T-helper 17 cell (primary cell): Measurements from ENCODE around the gene AKAP8L. TPM values are rescaled to one million over a fixed set of nuclear protein-coding genes. Genes with fewer than 3 reads are reported as not detected.

ENCODE experiments used
- ATAC-seq: fragments of 150-1000 bp; cut with Tn5 transposase; 2 replicates; pipeline ENCODE4 v1.10.0; 2021; ENCODE audit warnings: mild to moderate bottlenecking, moderate library complexity
- DNase-seq, 3 donors: peaks; one replicate each; pipeline versions ENCODE4 v3.0.0 to v3.0.0-alpha.2; 2020 to 2021
- H3K9me3 ChIP-seq: one replicate; pipeline ENCODE4 v1.7.0; 2013; ENCODE audit warnings: low read length, mild to moderate bottlenecking; ENCODE audit not compliant: control insufficient read depth, poor library complexity, severe bottlenecking
- H3K27ac Mint-ChIP-seq: one replicate; pipeline ENCODE4 v1.8.0; 2022; ENCODE audit warnings: mild to moderate bottlenecking, moderate library complexity, mixed read lengths
- H3K27me3 Mint-ChIP-seq: one replicate; pipeline ENCODE4 v1.8.0; 2022; ENCODE audit warnings: mixed read lengths
- H3K36me3 Mint-ChIP-seq: one replicate; pipeline ENCODE4 v1.8.0; 2022; ENCODE audit warnings: low read depth, mixed read lengths
- H3K4me1 Mint-ChIP-seq: one replicate; pipeline ENCODE4 v1.8.0; 2022; ENCODE audit warnings: mild to moderate bottlenecking, mixed read lengths
- H3K4me3 Mint-ChIP-seq: one replicate; pipeline ENCODE4 v1.8.0; 2022; ENCODE audit warnings: mild to moderate bottlenecking, moderate library complexity, mixed read lengths
- total RNA-seq, 4 donors: library from RNA in 2 of 4; stranded (reverse) in 2 of 4; gene quantifications; one replicate each; pipeline ENCODE4 v1.2.3 and lab custom pipeline; 2022 to 2026

The AKAP8L gene
- 100 to 1,000 TPM; 116 to 123 TPM for total RNA-seq
- 113 to 160 reads per million in 2 donors for total RNA-seq (lab: John Stamatoyannopoulos, UW)

- ATAC-seq (peak; percentile 95), DNase-seq (peak; percentile 91 to 97 (median 93))
- H3K36me3 Mint-ChIP-seq, result peaks cover 2% of the 10 kb centered on the region
- H3K27ac Mint-ChIP-seq, result peak within 1 kb of the TSS; percentile 93
- peak within 1 kb of the TSS; percentile 100 for H3K4me3 Mint-ChIP-seq
- H3K27me3 Mint-ChIP-seq, result no peaks in the 10 kb centered on the region
- H3K9me3 ChIP-seq, result no peaks in the 10 kb centered on the region
- H3K4me1 Mint-ChIP-seq, result peaks cover 35% of the 10 kb centered on the region
Observed at GRCh38 chr19:15418579-15419412, at the start of gene AKAP8L. Gene AKAP8L (minus strand): TSS chr19:15418988. CDS start chr19:15418923, 65 bp downstream.

GRCh38 chr19:15467734-15468214, 49.0 kb upstream of the AKAP8L start:
- Mint-ChIP-seq H3K36me3 (no peaks in the 10 kb centered on the region), H3K4me3 (peak overlapping the region; percentile 81), H3K27ac (peak overlapping the region; percentile 94), H3K4me1 (peaks cover 47% of the 10 kb centered on the region), H3K27me3 (no peaks in the 10 kb centered on the region)
- DNase-seq (no peak), ATAC-seq (no peak)
- H3K9me3 ChIP-seq, result no peaks in the 10 kb centered on the region

- Mint-ChIP-seq H3K4me1 (peaks cover 48% of the 10 kb centered on the region), H3K27me3 (no peaks in the 10 kb centered on the region), H3K36me3 (no peaks in the 10 kb centered on the region), H3K4me3 (peak overlapping the region; percentile 81), H3K27ac (peak overlapping the region; percentile 94)
- ATAC-seq (peak; percentile 56), DNase-seq (peak in 1 of 3 donors; percentile 52)
- no peaks in the 10 kb centered on the region for H3K9me3 ChIP-seq
Observed at GRCh38 chr19:15466851-15467733, 48.3 kb upstream of the AKAP8L start.

GRCh38 chr19:15464394-15465385, 45.9 kb upstream of the AKAP8L start, which contains the start of gene RASAL3:
Gene RASAL3 (minus strand): TSS chr19:15464544. CDS start chr19:15464358, 186 bp downstream.
- H3K4me1 Mint-ChIP-seq, result peaks cover 50% of the 10 kb centered on the region
- DNase-seq, result peak; percentile 35 to 59 (median 45)
- peak; percentile 68 for ATAC-seq
- no peaks in the 10 kb centered on the region for H3K9me3 ChIP-seq
- no peaks in the 10 kb centered on the region for H3K36me3 Mint-ChIP-seq
- no peaks in the 10 kb centered on the region for H3K27me3 Mint-ChIP-seq
- peak within 1 kb of the TSS; percentile 96 for H3K27ac Mint-ChIP-seq
- peak within 1 kb of the TSS; percentile 91 for H3K4me3 Mint-ChIP-seq

- no peaks in the 10 kb centered on the region for H3K9me3 ChIP-seq
- H3K36me3 Mint-ChIP-seq, result no peaks in the 10 kb centered on the region
- peaks cover 44% of the 10 kb centered on the region for H3K4me1 Mint-ChIP-seq
- no peaks in the 10 kb centered on the region for H3K27me3 Mint-ChIP-seq
- ATAC-seq, result peak; percentile 83
- peak overlapping the region; percentile 96 for H3K27ac Mint-ChIP-seq
- peak; percentile 57 to 72 (median 70) for DNase-seq
- peak overlapping the region; percentile 91 for H3K4me3 Mint-ChIP-seq
Observed at GRCh38 chr19:15463861-15464371, 45.1 kb upstream of the AKAP8L start.

- no peak for ATAC-seq
- peak overlapping the region; percentile 91 for H3K4me3 Mint-ChIP-seq
- H3K27me3 Mint-ChIP-seq, result no peaks in the 10 kb centered on the region
- H3K36me3 Mint-ChIP-seq, result no peaks in the 10 kb centered on the region
- no peaks in the 10 kb centered on the region for H3K9me3 ChIP-seq
- peaks cover 28% of the 10 kb centered on the region for H3K4me1 Mint-ChIP-seq
- peak overlapping the region; percentile 96 for H3K27ac Mint-ChIP-seq
- DNase-seq, result no peak
Observed at GRCh38 chr19:15461694-15462093, 42.9 kb upstream of the AKAP8L start.

GRCh38 chr19:15457701-15458484, 39.1 kb upstream of the AKAP8L start:
- DNase-seq, result no peak
- no peaks in the 10 kb centered on the region for H3K9me3 ChIP-seq
- H3K4me1 Mint-ChIP-seq, result peaks cover 24% of the 10 kb centered on the region
- no peak overlapping the region for H3K4me3 Mint-ChIP-seq
- H3K27me3 Mint-ChIP-seq, result no peaks in the 10 kb centered on the region
- peaks cover 4% of the 10 kb centered on the region for H3K36me3 Mint-ChIP-seq
- ATAC-seq, result no peak
- peak overlapping the region; percentile 11 for H3K27ac Mint-ChIP-seq

GRCh38 chr19:15456871-15457700, 38.3 kb upstream of the AKAP8L start:
- no peaks in the 10 kb centered on the region for H3K9me3 ChIP-seq
- no peak overlapping the region for H3K27ac Mint-ChIP-seq
- DNase-seq (no peak), ATAC-seq (peak; percentile 21)
- peaks cover 22% of the 10 kb centered on the region for H3K4me1 Mint-ChIP-seq
- no peak overlapping the region for H3K4me3 Mint-ChIP-seq
- H3K36me3 Mint-ChIP-seq, result peaks cover 4% of the 10 kb centered on the region
- H3K27me3 Mint-ChIP-seq, result no peaks in the 10 kb centered on the region

GRCh38 chr19:15456441-15456840, 37.7 kb upstream of the AKAP8L start:
- H3K9me3 ChIP-seq, result no peaks in the 10 kb centered on the region
- H3K36me3 Mint-ChIP-seq, result peaks cover 4% of the 10 kb centered on the region
- H3K4me3 Mint-ChIP-seq, result no peak overlapping the region
- H3K27ac Mint-ChIP-seq, result no peak overlapping the region
- H3K4me1 Mint-ChIP-seq, result peaks cover 18% of the 10 kb centered on the region
- no peak for DNase-seq
- no peak for ATAC-seq
- no peaks in the 10 kb centered on the region for H3K27me3 Mint-ChIP-seq

- H3K4me3 Mint-ChIP-seq, result no peak overlapping the region
- no peak overlapping the region for H3K27ac Mint-ChIP-seq
- H3K9me3 ChIP-seq, result no peaks in the 10 kb centered on the region
- peaks cover 4% of the 10 kb centered on the region for H3K36me3 Mint-ChIP-seq
- H3K4me1 Mint-ChIP-seq, result peaks cover 18% of the 10 kb centered on the region
- no peaks in the 10 kb centered on the region for H3K27me3 Mint-ChIP-seq
- DNase-seq (no peak), ATAC-seq (no peak)
Observed at GRCh38 chr19:15455996-15456395, 37.2 kb upstream of the AKAP8L start.
